GM23338 (cell line): ENCODE data around the gene MTOR. TPM values are rescaled to one million over a fixed set of nuclear protein-coding genes. Genes with fewer than 3 reads are reported as not detected.

Experiments used
- EZH2phosphoT487 ChIP-seq: fragments of 200-600 bp; sonication (generic); IDR thresholded peaks from one replicate; pipeline ENCODE4 v1.8.1; 2018; ENCODE audit warnings: antibody characterized with exemption; ENCODE audit not compliant: unreplicated experiment
- NANOG ChIP-seq: IDR thresholded peaks from 2 replicates; pipeline ENCODE4 v1.6.1; 2016; ENCODE audit warnings: antibody characterized with exemption, borderline replicate concordance
- REST ChIP-seq: IDR thresholded peaks from one replicate; pipeline ENCODE4 v1.6.1; 2018; ENCODE audit warnings: antibody characterized with exemption; ENCODE audit not compliant: unreplicated experiment
- STAT1 ChIP-seq: IDR thresholded peaks from one replicate; pipeline ENCODE4 v1.6.1; 2016; ENCODE audit warnings: antibody characterized with exemption; ENCODE audit not compliant: unreplicated experiment
- ZNF114 ChIP-seq: fragments of 250-450 bp; sonication (Bioruptor Pico); IDR thresholded peaks from 2 replicates; pipeline ENCODE4 v1.5.0; 2020; ENCODE audit warnings: mild to moderate bottlenecking, moderate library complexity
- ZNF331 ChIP-seq: fragments of 250-450 bp; sonication (Bioruptor Pico); IDR thresholded peaks from 2 replicates; pipeline ENCODE4 v1.5.0; 2020; ENCODE audit warnings: low read depth, mild to moderate bottlenecking, moderate library complexity
- ZNF462 ChIP-seq: fragments of 250-450 bp; sonication (Bioruptor Pico); IDR thresholded peaks from 2 replicates; pipeline ENCODE4 v1.5.0; 2020; ENCODE audit warnings: mild to moderate bottlenecking, moderate library complexity
- polyA plus RNA-seq: library from polyadenylated mRNA; unstranded; fragments of >200 nt; fragmentation: Nextera tagmentation; extraction: Ambion mirVana; gene quantifications from 2 replicates; pipeline ENCODE4 v1.2.1, GENCODE V29; 2016
- total RNA-seq: library from RNA; depleted of rRNA; stranded (reverse); fragments of >200 nt; shearing (Covaris generic); gene quantifications from 2 replicates; pipeline ENCODE4 v1.2.3, GENCODE V29; 2014

The MTOR gene
- total and polyA plus RNA-seq, 2 experiments from 2014 or later, result 22.8 to 98.0 TPM

- TF ChIP-seq ZNF462, result no peak
- no peak for TF ChIP-seq ZNF331 (CRISPR knock-in tag)
- TF ChIP-seq ZNF114 (CRISPR knock-in tag), result no peak
- TF ChIP-seq REST, result no peak
- no peak for TF ChIP-seq EZH2phosphoT487
- TF ChIP-seq STAT1, result no peak
- TF ChIP-seq NANOG, result no peak
These were observed 103.5 kb downstream of the MTOR start (continued) for GRCh38 chr1:11158720-11159321.
